Fibroblast of lung (primary cell): ENCODE results near the gene KAT5. TPM values are rescaled to one million over a fixed set of nuclear protein-coding genes. Genes with fewer than 3 reads are reported as not detected.

Experiments
- DNase-seq, 2 donors: peaks; one replicate each; pipeline versions ENCODE4 v3.0.0 to v3.0.0-alpha.2; 2010; ENCODE audit warnings: low read depth in 2 of 2
- H2AFZ ChIP-seq: 2 replicates; pipeline ENCODE4 v1.5.1; 2012; ENCODE audit warnings: low read length, control low read depth, inconsistent platforms
- H3K27ac ChIP-seq: 2 replicates; pipeline ENCODE4 v1.5.1; 2011; ENCODE audit warnings: low read length, control low read depth; ENCODE audit not compliant: insufficient read depth
- H3K27me3 ChIP-seq: 2 replicates; pipeline ENCODE4 v1.5.1; 2011; ENCODE audit warnings: mild to moderate bottlenecking, low read length; ENCODE audit not compliant: control insufficient read depth, insufficient read depth
- H3K36me3 ChIP-seq: 2 replicates; pipeline ENCODE4 v1.5.1; 2011; ENCODE audit warnings: low read length; ENCODE audit not compliant: control insufficient read depth, insufficient read depth
- H3K4me1 ChIP-seq: 2 replicates; pipeline ENCODE4 v1.5.1; 2011; ENCODE audit warnings: low read length; ENCODE audit not compliant: control insufficient read depth, insufficient read depth; ENCODE audit errors: extremely low read depth
- H3K4me2 ChIP-seq: 2 replicates; pipeline ENCODE4 v1.5.1; 2011; ENCODE audit warnings: low read length, control low read depth; ENCODE audit not compliant: insufficient read depth; ENCODE audit errors: extremely low read depth
- H3K4me3 ChIP-seq, 4 experiments: fragments of 200-600 bp in 1 of 4; sonication (generic) in 1 of 4; replicated peaks in 1 of 4; 2 replicates each; pipeline ENCODE4 v1.5.1; 2011 to 2016; ENCODE audit warnings: low read length in 4 of 4, low read depth in 3 of 4, mild to moderate bottlenecking in 3 of 4, control low read depth in 2 of 4, inconsistent platforms in 1 of 4, mixed read lengths in 1 of 4; ENCODE audit not compliant: insufficient read depth in 1 of 4; ENCODE audit errors: control extremely low read depth in 1 of 4
- H3K79me2 ChIP-seq: 2 replicates; pipeline ENCODE4 v1.5.1; 2012; ENCODE audit warnings: mild to moderate bottlenecking, low read length, inconsistent platforms; ENCODE audit not compliant: control insufficient read depth, insufficient read depth
- H3K9ac ChIP-seq: 2 replicates; pipeline ENCODE4 v1.5.1; 2011; ENCODE audit warnings: mild to moderate bottlenecking, low read length, control low read depth; ENCODE audit not compliant: insufficient read depth
- H3K9me3 ChIP-seq: 2 replicates; pipeline ENCODE4 v1.5.1; 2012; ENCODE audit warnings: low read depth, low read length; ENCODE audit not compliant: control insufficient read depth, insufficient read depth
- H4K20me1 ChIP-seq: 2 replicates; pipeline ENCODE4 v1.5.1; 2011; ENCODE audit warnings: low read length; ENCODE audit not compliant: control insufficient read depth, insufficient read depth; ENCODE audit errors: extremely low read depth
- EZH2 ChIP-seq: IDR thresholded peaks from 2 replicates; pipeline ENCODE4 v1.5.1; 2012; ENCODE audit warnings: low read length, control low read depth, mild to moderate bottlenecking; ENCODE audit errors: missing control alignments
- polyA plus RNA-seq, 2 donors: library from polyadenylated mRNA; depleted of rRNA in 1 of 2; stranded (reverse) in 1 of 2; unstranded in 1 of 2; fragments of >200 nt; gene quantifications; 2 replicates each; pipeline ENCODE4 v1.2.1, GENCODE V29; 2011 to 2012; ENCODE audit warnings: missing spikeins in 1 of 2
- total RNA-seq: library from RNA; depleted of rRNA; stranded (reverse); fragments of >200 nt; gene quantifications from 2 replicates; pipeline ENCODE4 v1.2.1, GENCODE V29; 2014
- TF ChIP-seq, protein P1 (sequence below), 2 donors: IDR thresholded peaks in 1 of 2; conservative IDR thresholded peaks in 1 of 2; 1 replicate in 1 of 2; 2 replicates in 1 of 2; pipeline ENCODE4 v1.5.1; 2011 to 2012; ENCODE audit warnings: low read length in 2 of 2, control low read depth in 1 of 2, inconsistent platforms in 1 of 2, low read depth in 1 of 2, mild to moderate bottlenecking in 1 of 2

The KAT5 gene
- total and polyA plus RNA-seq, 2 donors (not counting 1 experiment from before 2014, with no cell fraction given): 27.8 to 50.4 TPM

DNA sequence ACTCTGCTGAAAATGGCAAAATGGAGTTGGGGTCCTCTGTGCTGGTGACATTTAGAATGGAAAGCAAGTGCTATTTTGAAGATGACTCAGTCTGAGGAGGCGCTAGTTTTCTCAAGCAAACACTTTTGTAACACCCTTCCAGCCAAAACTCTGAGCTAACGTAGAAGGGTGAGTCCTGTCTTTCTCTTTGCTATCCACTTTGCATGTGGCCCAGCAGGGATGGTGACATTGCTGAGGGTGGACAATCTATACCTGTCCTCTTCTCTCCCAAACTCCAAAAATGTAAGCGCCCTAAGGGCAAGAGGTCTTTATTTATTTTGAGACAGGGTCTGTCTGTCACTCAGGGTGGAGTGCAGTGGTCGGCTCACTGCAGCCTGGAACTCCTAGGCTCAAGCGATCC lies 3.6 kb upstream of the KAT5 start:
- Histone ChIP-seq H3K4me1 (peaks cover 2% of the 10 kb centered on the region), H4K20me1 (no peaks in the 10 kb centered on the region), H3K4me2 (no peak overlapping the region), H3K9me3 (no peaks in the 10 kb centered on the region), H3K36me3 (peaks cover 4% of the 10 kb centered on the region), H3K79me2 (peaks cover 9% of the 10 kb centered on the region), H3K4me3 (no peak overlapping the region), H3K27me3 (no peaks in the 10 kb centered on the region), H3K9ac (no peak overlapping the region), H2AFZ (no peak overlapping the region), H3K27ac (no peak overlapping the region)
- DNase-seq: no peak
- TF ChIP-seq EZH2: no peak
- TF ChIP-seq, protein P1, sequence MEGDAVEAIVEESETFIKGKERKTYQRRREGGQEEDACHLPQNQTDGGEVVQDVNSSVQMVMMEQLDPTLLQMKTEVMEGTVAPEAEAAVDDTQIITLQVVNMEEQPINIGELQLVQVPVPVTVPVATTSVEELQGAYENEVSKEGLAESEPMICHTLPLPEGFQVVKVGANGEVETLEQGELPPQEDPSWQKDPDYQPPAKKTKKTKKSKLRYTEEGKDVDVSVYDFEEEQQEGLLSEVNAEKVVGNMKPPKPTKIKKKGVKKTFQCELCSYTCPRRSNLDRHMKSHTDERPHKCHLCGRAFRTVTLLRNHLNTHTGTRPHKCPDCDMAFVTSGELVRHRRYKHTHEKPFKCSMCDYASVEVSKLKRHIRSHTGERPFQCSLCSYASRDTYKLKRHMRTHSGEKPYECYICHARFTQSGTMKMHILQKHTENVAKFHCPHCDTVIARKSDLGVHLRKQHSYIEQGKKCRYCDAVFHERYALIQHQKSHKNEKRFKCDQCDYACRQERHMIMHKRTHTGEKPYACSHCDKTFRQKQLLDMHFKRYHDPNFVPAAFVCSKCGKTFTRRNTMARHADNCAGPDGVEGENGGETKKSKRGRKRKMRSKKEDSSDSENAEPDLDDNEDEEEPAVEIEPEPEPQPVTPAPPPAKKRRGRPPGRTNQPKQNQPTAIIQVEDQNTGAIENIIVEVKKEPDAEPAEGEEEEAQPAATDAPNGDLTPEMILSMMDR (conservative IDR thresholded peaks at IDR 0.05 in 1 of 2, IDR thresholded peaks at IDR 0.05 in 1 of 2; ENCODE audit: low read depth in 1 of 2, low read length in 2 of 2): no peak

- H3K36me3 ChIP-seq: peaks cover 10% of the 10 kb centered on the region
- peak in 1 of 2 donors; percentile 47 for DNase-seq
- H2AFZ ChIP-seq: no peak overlapping the region
- no peak overlapping the region for H3K9ac ChIP-seq
- no peak for TF ChIP-seq EZH2
- TF ChIP-seq, protein P1 (conservative IDR thresholded peaks at IDR 0.05 in 1 of 2, IDR thresholded peaks at IDR 0.05 in 1 of 2; ENCODE audit: low read depth in 1 of 2, low read length in 2 of 2): no peak
- no peak overlapping the region for H3K4me3 ChIP-seq
- no peaks in the 10 kb centered on the region for H4K20me1 ChIP-seq
- H3K4me1 ChIP-seq: peaks cover 2% of the 10 kb centered on the region
- H3K79me2 ChIP-seq: peaks cover 9% of the 10 kb centered on the region
- H3K27ac ChIP-seq: no peak overlapping the region
- no peak overlapping the region for H3K4me2 ChIP-seq
- no peaks in the 10 kb centered on the region for H3K9me3 ChIP-seq
- H3K27me3 ChIP-seq: no peaks in the 10 kb centered on the region
Observed at GRCh38 chr11:65709661-65710060, 2.4 kb upstream of the KAT5 start.

GRCh38 chr11:65710421-65710820 lies 1.6 kb upstream of the KAT5 start:
- TF ChIP-seq, protein P1 (conservative IDR thresholded peaks at IDR 0.05 in 1 of 2, IDR thresholded peaks at IDR 0.05 in 1 of 2; ENCODE audit: low read depth in 1 of 2, low read length in 2 of 2): no peak
- TF ChIP-seq EZH2: no peak
- no peak for DNase-seq
- H3K36me3 ChIP-seq: peaks cover 14% of the 10 kb centered on the region
- no peak overlapping the region for H3K27ac ChIP-seq
- H3K9ac ChIP-seq: no peak overlapping the region
- no peak overlapping the region for H2AFZ ChIP-seq
- H3K4me3 ChIP-seq: no peak overlapping the region
- H3K9me3 ChIP-seq: no peaks in the 10 kb centered on the region
- H3K79me2 ChIP-seq: peaks cover 9% of the 10 kb centered on the region
- peaks cover 2% of the 10 kb centered on the region for H3K4me1 ChIP-seq
- H3K4me2 ChIP-seq: no peak overlapping the region
- H3K27me3 ChIP-seq: no peaks in the 10 kb centered on the region
- H4K20me1 ChIP-seq: no peaks in the 10 kb centered on the region
